GM18526 (cell line): ENCODE data around the gene EPAS1.

ENCODE experiments used
- POLR2A ChIP-seq: IDR thresholded peaks from 3 replicates; pipeline ENCODE4 v1.6.1; 2011; ENCODE audit not compliant: insufficient read length; ENCODE audit errors: extremely low read depth

Gene EPAS1

DNA sequence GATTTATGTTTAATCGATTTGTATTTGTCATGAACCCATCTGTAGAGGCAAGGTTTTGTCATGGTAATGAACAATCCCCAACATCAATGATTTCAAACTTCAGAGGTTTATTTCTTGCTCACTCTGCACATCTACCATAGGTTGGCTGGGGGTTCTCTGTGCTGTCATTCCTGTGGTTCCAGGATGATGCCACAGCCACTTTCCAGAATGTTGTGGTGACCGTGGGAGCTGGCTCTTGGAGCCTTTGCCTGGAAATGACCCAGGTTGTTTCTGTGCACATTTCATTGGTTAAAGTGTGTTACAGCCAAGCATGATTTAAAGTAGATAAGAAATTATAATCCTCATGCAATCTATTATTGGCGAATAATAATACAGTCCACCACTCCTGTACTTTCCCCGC is 28.2 kb upstream of the EPAS1 start:
- no peak for TF ChIP-seq POLR2A

DNA sequence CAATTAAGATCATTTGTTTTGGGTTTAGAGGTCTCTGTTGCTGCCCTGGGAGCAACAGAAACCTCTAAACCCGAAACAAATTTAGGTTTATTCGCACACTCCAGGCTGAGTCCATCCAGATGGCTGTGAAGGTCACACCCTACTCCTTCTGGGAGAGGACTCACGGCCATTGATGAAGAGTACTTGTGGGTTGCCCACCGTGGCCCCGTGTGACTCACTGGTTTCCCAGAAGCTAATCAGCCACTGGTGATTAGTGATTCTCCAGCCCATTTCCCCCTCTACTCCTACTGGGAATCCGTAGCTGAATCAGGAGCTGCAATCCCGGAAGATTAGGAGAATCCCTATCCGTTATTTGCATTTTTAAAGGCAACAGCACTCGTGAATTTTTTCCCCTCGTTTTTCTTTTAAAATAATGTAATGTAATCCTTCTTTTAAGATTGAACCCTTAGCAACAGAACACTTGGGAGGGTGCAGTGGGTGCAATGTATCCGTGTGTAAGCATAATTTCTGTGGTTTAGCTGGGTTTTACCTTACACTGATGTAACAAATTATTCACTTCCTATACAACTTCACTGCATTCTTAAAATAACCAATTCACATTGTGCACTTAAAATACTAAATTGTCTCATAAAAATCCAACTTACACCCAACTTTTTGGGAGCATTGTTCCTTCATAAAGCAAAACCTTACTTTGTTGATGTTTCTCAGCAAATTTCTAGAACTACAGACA is 27.5 kb upstream of the EPAS1 start:
- no peak for TF ChIP-seq POLR2A

DNA sequence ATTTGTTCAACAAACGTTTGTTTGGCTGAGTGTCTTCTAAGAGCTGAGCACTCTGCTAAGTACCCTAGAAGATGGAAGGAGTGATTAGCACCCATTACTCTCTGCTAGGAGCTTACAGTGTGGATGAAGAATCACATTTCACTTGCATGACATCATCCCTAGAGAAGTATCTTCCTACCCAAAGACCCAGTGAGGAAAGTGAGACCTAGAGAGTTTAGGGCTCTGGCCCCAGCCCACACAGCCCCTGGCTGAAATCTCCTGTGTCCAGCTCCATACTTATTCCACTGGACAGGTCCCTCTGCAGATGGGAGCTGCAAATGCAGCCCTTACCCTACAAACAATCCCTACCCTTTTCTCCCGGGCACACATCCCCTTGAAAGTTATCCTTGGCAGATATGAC is 26.8 kb upstream of the EPAS1 start:
- TF ChIP-seq POLR2A: no peak

DNA sequence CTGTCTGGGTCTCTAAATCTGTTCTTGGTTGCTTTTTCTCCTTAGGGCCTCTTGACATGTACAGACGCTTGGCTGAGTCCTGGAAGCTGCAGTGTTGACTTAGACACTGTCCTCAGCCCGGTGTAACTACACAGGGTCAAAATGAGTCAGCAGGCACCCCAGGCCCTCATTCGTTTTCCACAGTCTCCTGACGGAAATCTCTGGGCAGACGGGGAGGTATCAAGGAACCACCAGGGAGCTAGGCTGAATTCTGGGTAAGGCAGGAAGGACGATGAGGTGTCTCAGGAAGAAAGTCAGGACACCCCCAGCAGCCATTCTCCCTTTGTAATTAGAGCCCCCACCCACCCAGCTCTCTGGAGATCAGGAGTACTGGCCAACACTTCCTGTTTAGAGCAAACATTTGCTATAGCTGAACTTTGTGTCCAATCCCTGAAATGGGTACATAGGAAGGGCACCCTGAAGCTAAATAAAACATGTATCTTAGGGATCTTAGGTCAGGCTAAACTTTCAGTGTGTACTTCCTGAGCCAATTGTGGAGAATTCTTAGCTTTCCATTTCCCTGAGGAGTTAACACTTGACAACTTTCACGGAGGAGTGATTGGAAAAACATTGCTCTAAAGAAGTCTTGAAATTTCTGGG is 23.9 kb upstream of the EPAS1 start:
- no peak for TF ChIP-seq POLR2A

DNA sequence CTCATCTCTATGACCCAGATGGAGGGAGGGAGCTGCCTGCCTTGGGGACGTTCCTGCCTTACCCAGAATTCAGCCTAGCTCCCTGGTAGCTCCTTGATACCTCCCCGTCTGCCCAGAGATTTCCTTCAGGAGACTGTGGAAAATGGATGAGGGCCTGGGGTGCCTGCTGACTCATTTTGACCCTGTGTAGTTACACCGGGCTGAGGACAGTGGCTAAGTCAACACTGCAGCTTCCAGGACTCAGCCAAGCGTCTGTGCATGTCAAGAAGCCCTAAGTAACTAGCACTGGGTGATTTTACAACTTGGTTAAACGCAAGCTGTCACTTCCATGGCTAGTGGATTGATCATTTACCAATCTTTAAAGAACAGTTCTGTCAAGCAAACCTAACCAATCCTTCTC is 23.3 kb upstream of the EPAS1 start:
- TF ChIP-seq POLR2A: no peak

DNA sequence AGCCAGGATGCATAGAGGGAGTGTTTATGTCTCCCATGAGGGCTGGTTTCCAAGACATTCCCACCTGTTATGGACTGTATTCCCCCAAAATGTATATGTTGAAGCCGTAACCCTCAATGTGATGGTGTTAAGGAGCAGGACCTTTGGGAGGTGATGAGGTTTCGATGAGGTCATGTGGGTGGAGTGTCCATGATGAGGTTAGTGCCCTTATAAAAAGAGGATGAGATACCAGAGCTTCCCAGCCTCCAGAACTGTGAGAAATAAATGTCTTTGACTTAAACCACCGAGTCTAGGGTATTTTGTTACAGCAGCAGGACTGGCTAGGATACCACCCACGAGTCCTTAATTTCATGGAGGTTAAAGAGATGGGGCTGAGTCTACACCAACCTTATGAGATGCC is 22.6 kb upstream of the EPAS1 start:
- no peak for TF ChIP-seq POLR2A

DNA sequence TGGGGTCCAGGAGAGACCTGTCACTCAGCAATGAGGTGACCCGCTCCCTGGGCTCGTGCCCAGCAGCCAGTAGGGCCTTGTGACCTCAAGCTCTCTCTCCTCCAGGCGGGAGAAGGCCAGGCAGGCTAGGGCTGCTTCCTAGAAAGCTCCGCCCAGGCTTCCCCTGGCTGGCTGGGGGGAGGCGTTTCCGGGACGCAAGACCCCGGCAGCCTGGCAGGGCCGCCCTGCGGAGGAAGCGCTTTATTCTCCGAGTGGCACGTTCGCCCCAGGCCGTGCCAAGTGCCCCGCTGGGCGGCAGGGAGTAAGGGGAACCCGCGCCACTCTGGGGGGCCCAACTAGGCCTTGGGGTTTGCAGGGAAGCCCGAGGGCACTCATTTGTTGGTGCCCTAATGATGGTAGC is 21.2 kb upstream of the EPAS1 start:
- TF ChIP-seq POLR2A: no peak

DNA sequence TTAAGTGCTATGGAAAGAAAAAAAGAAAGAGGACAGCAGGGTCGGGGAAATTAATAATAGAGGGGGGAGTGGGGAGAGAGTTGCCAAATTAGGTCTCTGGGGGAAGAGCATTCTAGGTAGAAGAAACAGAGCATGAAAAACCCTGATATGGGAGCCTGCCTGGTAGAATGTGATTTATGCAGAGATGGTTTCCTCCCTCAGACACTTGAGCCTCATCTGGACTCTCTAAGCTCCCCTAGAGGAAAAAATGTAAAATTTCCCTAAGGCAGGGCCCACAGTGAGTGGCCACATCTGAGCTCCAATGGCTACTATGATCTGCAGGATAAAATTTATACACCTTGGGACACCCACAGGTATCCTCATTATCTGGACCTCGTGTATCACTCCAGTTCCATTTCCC is 20.6 kb upstream of the EPAS1 start:
- TF ChIP-seq POLR2A: no peak

DNA sequence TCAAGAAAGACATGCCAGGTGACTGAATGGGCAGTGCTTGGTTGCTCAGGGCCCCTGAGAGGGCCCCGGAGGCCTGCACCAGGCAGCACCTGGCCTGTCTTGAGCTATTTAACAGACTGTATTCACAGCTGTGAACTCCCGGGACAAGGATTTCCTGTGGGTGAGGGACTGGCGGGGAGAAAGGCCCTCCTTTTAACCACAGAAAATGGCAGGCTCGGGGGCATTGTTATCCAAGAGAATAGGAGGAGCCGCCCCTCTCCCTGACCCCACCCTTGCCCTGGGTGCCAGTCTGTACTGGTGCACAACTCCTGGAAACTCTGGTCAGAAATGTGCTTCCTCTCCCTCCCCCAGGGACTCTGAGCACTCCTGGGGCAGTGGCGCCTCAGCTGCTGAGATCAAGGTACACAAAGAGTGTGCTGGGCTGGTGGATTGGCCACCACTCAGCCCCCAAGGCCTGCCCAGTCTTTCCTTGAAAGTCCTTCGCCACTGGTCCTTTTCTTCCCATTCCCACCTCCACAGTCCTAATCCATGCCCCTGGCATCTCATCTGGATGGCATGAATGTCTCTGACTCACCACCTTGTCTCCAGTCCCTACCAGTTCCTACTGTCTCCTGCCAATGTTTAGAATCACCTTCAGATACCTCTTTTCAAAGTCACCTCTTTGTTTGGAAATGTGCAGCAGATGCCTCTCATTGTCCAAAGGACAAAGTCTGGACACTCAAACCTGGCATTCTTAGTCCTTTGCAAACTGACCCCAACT is 19.6 kb upstream of the EPAS1 start:
- no peak for TF ChIP-seq POLR2A

DNA sequence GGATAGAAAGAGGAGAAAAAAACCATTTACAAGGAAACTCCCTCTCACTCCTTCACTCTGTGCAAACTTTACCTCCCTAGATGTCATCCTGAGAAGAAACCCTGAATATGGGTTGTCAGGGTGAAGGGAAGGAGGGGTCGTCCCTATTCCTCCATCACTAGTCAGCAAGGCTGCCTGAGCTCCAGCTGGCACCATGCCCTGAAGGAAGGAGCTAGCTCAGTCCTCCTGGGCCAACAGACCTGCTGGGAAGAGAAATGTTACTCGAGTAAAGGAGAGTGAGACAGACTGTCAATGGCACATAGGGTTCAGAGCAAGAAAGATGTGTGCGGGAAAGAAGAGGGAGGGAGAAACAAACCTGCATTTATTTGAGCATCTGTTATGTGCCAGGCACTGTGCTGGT is 18.3 kb upstream of the EPAS1 start:
- no peak for TF ChIP-seq POLR2A

DNA sequence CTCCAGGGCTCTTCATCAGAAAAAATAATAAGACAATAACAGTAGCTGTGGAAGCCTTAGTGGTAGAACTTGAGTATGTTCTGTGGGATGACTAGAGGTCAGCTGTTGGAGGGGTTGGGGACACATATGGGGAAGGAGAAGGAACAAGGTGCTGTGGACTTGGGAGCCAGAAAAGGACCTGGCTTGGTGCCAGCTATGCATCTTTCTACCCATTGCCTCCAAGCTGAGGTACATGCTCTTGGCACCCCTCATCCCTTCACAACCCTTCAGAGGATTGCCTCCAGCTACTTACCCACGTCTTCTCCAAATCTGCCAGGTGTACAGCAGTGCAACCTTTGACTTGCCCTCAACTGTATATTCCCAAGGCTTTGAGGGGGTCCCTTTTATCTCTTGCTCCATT is 15.3 kb upstream of the EPAS1 start:
- TF ChIP-seq POLR2A: no peak

DNA sequence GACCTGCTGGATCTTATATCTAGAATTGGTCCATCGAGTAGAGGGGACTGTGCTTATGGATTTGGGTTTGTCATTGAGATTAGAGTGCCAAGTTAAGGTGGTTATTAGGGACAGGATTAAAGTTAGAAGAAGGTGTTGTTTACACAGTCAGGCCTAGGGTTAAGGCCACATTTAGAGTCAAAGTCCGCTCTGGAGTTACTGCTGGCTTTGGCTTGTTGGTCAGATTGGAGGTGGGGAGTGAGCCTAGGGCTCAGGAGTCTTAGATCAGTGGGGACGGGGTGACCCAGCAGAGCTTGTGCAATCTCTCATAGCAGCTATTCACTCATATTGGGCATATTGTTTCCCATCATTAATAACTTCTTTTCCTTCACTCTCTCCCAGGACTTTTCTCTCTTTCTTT is 13.5 kb upstream of the EPAS1 start:
- TF ChIP-seq POLR2A: no peak

DNA sequence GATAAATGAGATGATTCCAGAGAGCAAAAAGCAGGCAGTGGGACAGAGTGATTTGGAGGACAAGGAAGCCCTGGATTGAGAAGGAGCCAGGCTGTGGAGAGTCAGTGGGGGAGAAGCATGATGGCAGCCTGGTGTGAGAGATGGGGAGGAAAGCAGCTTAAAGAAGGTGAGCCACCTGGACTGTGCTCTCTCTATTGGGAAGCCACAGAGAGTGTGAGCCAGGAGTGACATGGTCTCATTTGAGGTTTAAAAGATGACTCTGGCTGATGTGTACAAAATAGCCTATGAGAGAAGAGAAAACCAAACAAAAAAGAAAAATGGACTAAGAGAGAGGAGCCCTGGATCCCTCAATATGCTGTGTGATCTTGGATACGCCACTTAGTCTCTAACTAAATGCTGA is 12.9 kb upstream of the EPAS1 start:
- no peak for TF ChIP-seq POLR2A

DNA sequence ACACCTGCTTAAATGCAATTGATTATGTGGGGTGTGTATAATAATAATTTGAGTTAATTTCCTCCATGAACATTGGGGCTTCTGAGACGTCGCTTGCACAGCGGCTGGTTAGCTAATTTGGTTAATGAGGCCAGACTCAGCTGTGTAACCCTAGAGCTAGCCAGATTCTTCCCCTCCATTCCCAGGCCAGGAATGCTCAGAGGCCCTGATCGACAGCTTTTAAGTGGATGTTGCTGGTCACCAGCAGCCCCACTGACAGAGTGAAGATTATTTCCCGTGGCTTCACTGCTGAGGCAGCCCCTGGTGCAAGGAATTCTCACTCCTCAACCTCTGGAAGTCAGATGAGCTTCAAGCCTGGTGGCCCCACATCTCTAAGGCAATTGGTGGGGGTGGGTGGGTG is 12.4 kb upstream of the EPAS1 start:
- no peak for TF ChIP-seq POLR2A

DNA sequence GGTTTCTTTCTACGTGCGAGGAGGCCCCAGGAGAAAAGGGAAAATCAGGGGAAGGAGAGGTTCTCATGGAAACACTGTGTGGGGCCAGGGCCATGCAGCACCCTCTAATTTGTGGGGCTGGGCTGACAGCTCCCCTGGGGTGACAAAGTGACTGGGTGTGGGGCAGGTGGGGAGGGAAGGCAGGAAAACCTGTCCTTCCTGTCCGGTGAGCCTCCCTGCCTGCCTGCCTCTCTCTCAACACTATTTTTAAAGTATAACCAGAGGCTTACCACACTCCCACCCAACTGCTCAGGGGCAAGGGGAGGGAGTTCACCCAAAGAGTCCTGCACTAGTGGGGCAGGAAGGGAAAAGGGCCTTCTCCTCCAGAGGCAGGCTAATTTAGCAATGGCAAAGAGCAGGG is 10.5 kb upstream of the EPAS1 start:
- no peak for TF ChIP-seq POLR2A

DNA sequence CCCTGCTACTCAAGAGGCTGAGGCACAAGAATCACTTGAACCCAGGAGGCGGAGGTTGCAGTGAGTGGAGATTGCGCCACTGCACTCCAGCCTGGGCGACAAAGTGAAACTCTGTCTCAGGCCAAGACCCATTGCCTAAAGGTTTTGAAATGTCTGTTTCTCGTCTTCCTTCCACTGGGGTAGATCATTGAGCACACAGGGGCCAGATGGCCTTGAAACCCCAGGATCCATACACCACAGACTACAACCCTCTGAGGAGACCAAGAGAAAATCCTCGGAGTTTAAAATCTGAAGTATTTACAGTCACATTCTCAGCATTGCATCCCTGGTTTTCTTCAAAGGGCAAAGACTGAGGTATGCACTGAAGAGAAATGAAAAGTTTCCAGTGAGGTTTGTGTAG is 7.1 kb upstream of the EPAS1 start:
- no peak for TF ChIP-seq POLR2A

DNA sequence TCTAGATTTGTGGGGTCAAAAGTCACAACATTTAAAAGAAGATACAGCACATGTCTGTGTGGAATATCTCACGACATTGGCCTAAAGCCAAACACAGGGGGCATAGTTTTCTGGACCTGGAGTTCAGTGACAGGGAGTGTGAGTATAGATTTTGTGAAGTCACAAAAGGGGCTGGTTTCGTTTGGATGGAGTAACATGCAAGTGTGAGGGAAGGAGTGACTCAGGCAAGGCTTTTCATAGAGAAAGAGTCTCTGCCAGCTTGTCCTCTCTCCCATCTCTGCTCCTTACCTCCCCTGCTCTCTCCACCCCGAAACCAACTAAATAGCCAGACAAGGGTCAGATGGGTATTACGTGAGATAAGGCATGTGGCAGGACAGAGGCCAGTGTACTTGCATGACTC is 3.7 kb upstream of the EPAS1 start:
- TF ChIP-seq POLR2A: no peak

DNA sequence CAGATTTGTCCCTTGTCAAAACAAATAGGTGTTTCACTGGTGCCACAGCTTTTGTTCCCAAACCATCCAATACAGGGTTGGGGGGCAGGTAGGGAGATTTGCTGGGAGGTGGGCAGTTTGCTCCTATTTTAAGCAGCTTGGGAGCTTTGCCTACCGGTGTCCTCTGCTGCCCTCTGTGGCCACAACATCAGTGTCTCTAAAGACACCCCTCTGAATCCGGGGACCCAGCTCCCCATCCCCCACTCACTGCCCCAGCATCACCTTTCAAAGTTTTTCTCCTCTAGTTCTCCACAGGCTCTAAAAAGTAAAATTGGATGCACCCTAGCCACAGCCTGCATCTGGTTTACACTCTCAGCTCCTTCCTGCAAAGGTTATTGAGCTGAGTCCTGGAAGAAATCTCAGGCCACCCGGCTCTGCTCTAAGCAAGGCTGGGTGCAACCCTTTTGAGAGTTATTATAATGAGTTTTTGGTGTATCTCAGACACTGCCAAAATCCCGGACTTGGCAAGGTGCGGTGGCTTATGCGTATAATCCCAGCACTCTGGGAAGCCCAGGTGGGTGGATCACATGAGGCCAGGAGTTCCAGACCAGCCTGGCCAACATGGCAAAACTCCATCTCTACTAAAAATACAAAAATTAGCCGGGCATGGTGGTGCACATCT is 2.9 kb upstream of the EPAS1 start:
- no peak for TF ChIP-seq POLR2A
